Omental fat pad (tissue), 4 donors: ENCODE measurements around the gene SYTL3. TPM values are rescaled to one million over a fixed set of nuclear protein-coding genes. Genes with fewer than 3 reads are reported as not detected.

ENCODE experiments used
- ATAC-seq: fragments of 150-250 bp; one replicate; pipeline ENCODE4 v1.9.1; 2016; ENCODE audit warnings: mild to moderate bottlenecking, moderate library complexity; ENCODE audit not compliant: low FRiP score
- DNase-seq: peaks from one replicate; pipeline ENCODE4 v3.0.0-alpha.2; 2019; ENCODE audit warnings: low spot score
- total RNA-seq, 4 donors: library from RNA; depleted of rRNA; stranded (reverse); fragments of >200 nt; gene quantifications; one replicate each; pipeline ENCODE4 v1.1.0, GENCODE V29; 2016
- TF ChIP-seq, protein P1 (sequence below), 3 donors: fragments of 450-650 bp; IDR thresholded peaks; one replicate each; pipeline ENCODE4 v1.5.1; 2016 to 2017; ENCODE audit warnings: antibody characterized with exemption in 3 of 3, mild to moderate bottlenecking in 3 of 3, moderate library complexity in 2 of 3

SYTL3 gene
- total RNA-seq, 4 donors from 2014 or later: 5.3 to 16.3 (median 6.8) TPM

DNA sequence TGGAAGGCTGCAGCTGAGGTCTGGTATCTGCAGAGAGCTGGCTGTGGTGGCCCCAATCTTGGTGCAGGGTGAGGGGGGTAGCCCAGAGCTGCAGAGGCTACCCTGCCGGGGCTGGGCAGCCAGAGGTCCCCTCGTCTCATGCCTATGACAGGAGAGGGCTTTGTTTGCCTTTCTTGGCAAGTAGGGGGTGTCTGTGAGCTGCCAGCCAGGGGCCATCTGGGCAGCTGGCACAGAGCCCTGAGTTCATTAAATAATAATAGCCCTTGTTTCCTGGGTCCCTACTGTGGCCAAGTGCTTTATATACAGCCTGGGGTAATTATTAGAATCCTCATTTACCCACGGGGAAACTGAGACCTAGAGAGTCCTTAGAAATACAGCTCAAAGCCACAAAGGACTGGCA lies 102.8 kb downstream of the SYTL3 start:
- no peak for ATAC-seq
- TF ChIP-seq, protein P1, sequence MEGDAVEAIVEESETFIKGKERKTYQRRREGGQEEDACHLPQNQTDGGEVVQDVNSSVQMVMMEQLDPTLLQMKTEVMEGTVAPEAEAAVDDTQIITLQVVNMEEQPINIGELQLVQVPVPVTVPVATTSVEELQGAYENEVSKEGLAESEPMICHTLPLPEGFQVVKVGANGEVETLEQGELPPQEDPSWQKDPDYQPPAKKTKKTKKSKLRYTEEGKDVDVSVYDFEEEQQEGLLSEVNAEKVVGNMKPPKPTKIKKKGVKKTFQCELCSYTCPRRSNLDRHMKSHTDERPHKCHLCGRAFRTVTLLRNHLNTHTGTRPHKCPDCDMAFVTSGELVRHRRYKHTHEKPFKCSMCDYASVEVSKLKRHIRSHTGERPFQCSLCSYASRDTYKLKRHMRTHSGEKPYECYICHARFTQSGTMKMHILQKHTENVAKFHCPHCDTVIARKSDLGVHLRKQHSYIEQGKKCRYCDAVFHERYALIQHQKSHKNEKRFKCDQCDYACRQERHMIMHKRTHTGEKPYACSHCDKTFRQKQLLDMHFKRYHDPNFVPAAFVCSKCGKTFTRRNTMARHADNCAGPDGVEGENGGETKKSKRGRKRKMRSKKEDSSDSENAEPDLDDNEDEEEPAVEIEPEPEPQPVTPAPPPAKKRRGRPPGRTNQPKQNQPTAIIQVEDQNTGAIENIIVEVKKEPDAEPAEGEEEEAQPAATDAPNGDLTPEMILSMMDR (IDR thresholded peaks at IDR 0.05): no peak
- no peak for DNase-seq

DNA sequence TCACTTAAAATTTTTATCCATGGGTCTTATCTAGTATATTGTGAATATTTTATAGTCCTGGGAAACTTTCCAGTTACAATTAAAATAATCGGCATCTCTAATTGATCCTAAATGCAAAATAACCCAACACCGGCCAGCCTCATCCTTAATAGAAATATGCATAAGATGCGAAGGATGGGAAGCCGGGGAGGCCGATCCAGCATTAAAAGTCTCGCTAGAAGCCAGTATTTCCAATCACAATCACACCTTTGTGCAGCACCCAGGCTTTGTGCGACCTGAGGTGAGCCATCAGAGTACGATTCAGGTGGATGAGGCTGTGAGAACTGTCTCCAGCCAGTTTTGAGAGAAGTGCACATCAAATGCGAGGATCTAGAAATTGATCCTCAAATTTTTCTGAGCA lies 104.0 kb downstream of the SYTL3 start:
- DNase-seq: no peak
- TF ChIP-seq, protein P1 (IDR thresholded peaks at IDR 0.05): no peak
- no peak for ATAC-seq

DNA sequence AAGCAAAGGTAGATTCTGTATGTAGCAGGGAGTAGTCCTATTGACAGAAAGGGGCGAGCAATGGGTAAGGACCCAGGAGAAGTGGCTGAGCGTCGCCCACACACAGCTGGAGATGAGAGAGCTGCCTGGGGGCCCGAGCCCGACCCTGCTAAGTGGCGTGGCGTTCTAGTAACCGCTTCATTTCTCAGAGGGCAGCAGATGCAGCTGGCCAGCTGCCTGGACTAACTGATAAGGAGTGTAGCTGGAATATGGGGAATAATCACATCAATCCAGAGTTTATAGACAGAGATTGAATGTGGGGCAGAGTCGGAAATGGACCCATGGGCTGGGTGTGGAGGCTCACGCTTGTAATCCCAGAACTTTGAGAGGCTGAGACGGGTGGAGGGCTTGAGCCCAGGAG lies 104.9 kb downstream of the SYTL3 start:
- ATAC-seq (no peak), DNase-seq (no peak)
- TF ChIP-seq, protein P1 (IDR thresholded peaks at IDR 0.05): no peak

DNA sequence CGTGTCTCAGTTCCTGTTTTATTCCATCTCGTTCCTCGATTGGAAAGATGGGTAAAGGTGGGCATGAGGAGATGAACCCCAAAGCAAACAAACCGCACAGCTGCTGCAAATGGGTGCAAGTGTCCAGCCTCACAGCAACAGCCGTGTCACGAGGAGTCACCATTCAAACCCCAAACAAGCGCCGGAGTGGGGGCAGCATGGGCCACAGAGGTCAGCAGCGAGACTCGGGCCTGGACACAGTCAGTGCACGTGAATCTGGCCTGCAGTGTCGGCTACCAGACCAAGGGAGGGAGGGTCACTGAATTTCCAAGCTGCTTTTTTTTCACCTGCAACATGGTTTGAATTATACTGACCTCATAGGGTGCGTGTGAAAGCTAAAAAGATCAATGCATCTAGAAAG lies 105.8 kb downstream of the SYTL3 start:
- ATAC-seq (no peak), DNase-seq (no peak)
- TF ChIP-seq, protein P1 (IDR thresholded peaks at IDR 0.05): no peak

DNA sequence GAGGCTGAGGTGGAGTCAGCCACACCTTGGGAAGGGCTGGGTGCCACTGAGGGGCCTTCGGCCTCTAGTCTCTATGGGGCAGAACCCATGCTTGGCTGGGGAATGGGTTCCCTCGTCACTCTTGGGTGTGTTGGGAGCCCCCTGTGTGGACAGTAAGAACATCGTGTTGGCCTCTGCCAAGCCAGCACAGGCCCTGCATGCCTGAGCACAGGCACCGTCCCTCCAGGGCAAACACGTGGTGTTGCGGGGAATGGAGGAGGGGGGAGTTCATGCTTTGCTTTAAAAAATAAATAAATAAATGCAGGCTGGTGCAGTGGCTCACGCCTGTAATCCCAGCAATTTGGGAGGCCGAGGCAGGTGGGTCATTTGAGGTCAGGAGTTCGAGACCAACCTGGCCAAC lies 106.3 kb downstream of the SYTL3 start:
- TF ChIP-seq, protein P1 (IDR thresholded peaks at IDR 0.05): no peak
- ATAC-seq: no peak
- DNase-seq: no peak

DNA sequence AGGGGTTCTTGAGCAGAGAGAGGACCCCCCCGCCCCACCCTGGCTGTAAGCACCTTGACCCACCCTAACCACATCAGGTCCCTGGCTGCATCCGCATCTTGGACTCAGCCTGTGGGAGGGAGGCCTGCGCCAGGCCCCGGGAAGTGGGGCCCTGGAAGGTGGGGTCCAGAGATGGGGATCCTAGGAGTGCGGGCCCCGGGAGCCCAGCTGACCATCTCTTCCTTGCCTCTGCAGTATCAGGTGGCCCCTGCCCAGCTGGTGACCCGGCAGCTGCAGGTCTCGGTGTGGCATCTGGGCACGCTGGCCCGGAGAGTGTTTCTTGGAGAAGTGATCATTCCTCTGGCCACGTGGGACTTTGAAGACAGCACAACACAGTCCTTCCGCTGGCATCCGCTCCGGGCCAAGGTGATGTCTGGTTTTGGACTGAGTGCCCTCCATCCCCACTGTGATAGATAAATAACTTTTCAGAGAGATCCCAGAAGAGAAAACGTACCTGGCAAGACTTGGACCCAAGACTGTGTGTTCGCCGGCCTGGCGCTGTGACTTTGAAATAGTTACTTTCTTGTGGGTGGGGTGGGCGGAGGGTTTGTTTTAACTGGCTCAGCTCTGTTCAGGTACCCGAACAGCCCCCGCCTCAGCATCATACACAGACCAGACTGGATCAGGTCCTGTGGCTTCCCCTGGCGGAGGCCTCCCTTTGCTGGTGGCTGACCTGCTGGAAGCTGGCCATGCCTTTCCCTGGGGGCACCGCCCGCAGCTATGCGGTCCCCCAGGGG lies 107.3 kb downstream of the SYTL3 start:
- ATAC-seq: no peak
- TF ChIP-seq, protein P1 (IDR thresholded peaks at IDR 0.05): no peak

DNA sequence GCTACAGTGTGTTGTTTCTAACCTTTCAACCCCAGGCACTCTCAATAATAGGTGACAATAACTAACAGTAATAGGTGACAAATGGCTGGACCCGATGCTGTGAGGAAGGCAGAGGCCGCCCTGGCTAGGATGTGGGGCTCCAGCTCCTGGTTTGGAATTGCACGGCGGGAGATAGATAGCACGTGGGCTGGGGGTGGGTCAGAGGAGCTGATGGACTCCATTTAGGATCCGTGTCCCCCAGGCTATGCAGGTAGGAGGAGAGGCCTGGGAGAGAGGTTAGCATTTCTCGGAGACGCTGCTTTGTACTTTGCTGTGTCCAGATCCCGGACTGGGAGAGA lies 107.9 kb downstream of the SYTL3 start:
- TF ChIP-seq, protein P1 (IDR thresholded peaks at IDR 0.05): no peak
- ATAC-seq: no peak

More for the DNA sequence above, 107.3 kb downstream of the SYTL3 start:
- no peak for DNase-seq

More for the DNA sequence above, 107.9 kb downstream of the SYTL3 start:
- no peak for DNase-seq
